SK-N-SH treated with all-trans-retinoic acid at 6 μM for 48 hours (cell line): ENCODE data around the gene PSMA5.

Experiments
- CREB5 ChIP-seq: fragments of 250-450 bp; sonication (Bioruptor Pico); IDR thresholded peaks from 2 replicates; pipeline ENCODE4 v1.5.1; 2020; ENCODE audit warnings: low read depth, mild to moderate bottlenecking, moderate library complexity
- GLIS3 ChIP-seq: fragments of 250-450 bp; sonication (Bioruptor Pico); IDR thresholded peaks from 2 replicates; pipeline ENCODE4 v1.5.0; 2020; ENCODE audit warnings: mild to moderate bottlenecking, moderate library complexity
- PATZ1 ChIP-seq: fragments of 250-450 bp; sonication (Bioruptor Pico); IDR thresholded peaks from 2 replicates; pipeline ENCODE4 v1.8.0; 2020; ENCODE audit warnings: mild to moderate bottlenecking, moderate library complexity, borderline replicate concordance
- POU6F1 ChIP-seq: fragments of 250-450 bp; sonication (Bioruptor Pico); IDR thresholded peaks from 2 replicates; pipeline ENCODE4 v1.8.0; 2021; ENCODE audit warnings: low read depth, mild to moderate bottlenecking, moderate library complexity, borderline replicate concordance
- SNAI2 ChIP-seq: fragments of 250-450 bp; sonication (Bioruptor Pico); IDR thresholded peaks from 2 replicates; pipeline ENCODE4 v1.5.0; 2020; ENCODE audit warnings: mild to moderate bottlenecking, moderate library complexity
- TCF4 ChIP-seq: fragments of 250-450 bp; sonication (Bioruptor Pico); IDR thresholded peaks from 2 replicates; pipeline ENCODE4 v1.8.0; 2021; ENCODE audit warnings: mild to moderate bottlenecking, moderate library complexity, borderline replicate concordance
- TSHZ2 ChIP-seq: fragments of 250-450 bp; sonication (Bioruptor Pico); IDR thresholded peaks from 2 replicates; pipeline ENCODE4 v1.5.0; 2020; ENCODE audit warnings: mild to moderate bottlenecking, moderate library complexity
- ZFP3 ChIP-seq: fragments of 250-450 bp; sonication (Bioruptor Pico); IDR thresholded peaks from 2 replicates; pipeline ENCODE4 v1.5.0; 2020; ENCODE audit warnings: mild to moderate bottlenecking, moderate library complexity
- ZFP30 ChIP-seq: fragments of 450-650 bp; formaldehyde crosslinking; IDR thresholded peaks from 2 replicates; pipeline ENCODE4 v1.5.0; 2022; ENCODE audit warnings: mild to moderate bottlenecking, moderate library complexity
- ZNF70 ChIP-seq: fragments of 450-650 bp; formaldehyde crosslinking; IDR thresholded peaks from 2 replicates; pipeline ENCODE4 v1.5.0; 2020; ENCODE audit warnings: mild to moderate bottlenecking, moderate library complexity

- TF ChIP-seq POU6F1 (CRISPR knock-in tag) (no peak), GLIS3 (no peak), TCF4 (CRISPR knock-in tag) (no peak), PATZ1 (CRISPR knock-in tag) (no peak), TSHZ2 (CRISPR knock-in tag) (no peak), ZFP3 (no peak), SNAI2 (CRISPR knock-in tag) (no peak), CREB5 (no peak), ZNF70 (no peak), ZFP30 (CRISPR knock-in tag) (no peak)
These were observed 14.8 kb upstream of the PSMA5 start for GRCh38 chr1:109441069-109441468.
